Right atrium auricular region (tissue), 2 donors: ENCODE measurements around the gene RGPD8. TPM values are rescaled to one million over a fixed set of nuclear protein-coding genes. Genes with fewer than 3 reads are reported as not detected.
"Not testable (repeated sequence)": the region's sequence is repeated elsewhere in the genome, so short reads cannot be mapped to it uniquely, and the experiment has no call there.

Source experiments
- DNase-seq: peaks from one replicate; pipeline ENCODE4 v3.0.0-alpha.2; 2019; ENCODE audit warnings: low spot score
- H3K27ac ChIP-seq, 2 donors: fragments of 200-600 bp; sonication (generic); 1 replicate in 1 of 2; 2 replicates in 1 of 2; pipeline ENCODE4 v1.5.1; 2016 to 2019
- H3K27me3 ChIP-seq, 2 donors: fragments of 200-600 bp; sonication (generic); one replicate each; pipeline versions ENCODE4 v1.5.1 to v1.6.0; 2017 to 2019
- H3K36me3 ChIP-seq: fragments of 200-600 bp; sonication (generic); one replicate; pipeline ENCODE4 v1.5.1; 2016
- H3K4me1 ChIP-seq, 2 donors: fragments of 200-600 bp; sonication (generic); one replicate each; pipeline versions ENCODE4 v1.5.1 to v1.6.0; 2017 to 2019
- H3K4me3 ChIP-seq, 2 donors: fragments of 200-600 bp; sonication (generic); 1 replicate in 1 of 2; 2 replicates in 1 of 2; pipeline ENCODE4 v1.5.1; 2017 to 2019; ENCODE audit warnings: mild to moderate bottlenecking in 1 of 2, moderate library complexity in 1 of 2
- H3K9me3 ChIP-seq, 2 donors: fragments of 200-600 bp; sonication (generic); one replicate each; pipeline ENCODE4 v1.5.1; 2019
- CTCF ChIP-seq, 2 donors: fragments of 200-600 bp; sonication (generic); IDR thresholded peaks; one replicate each; pipeline ENCODE4 v1.5.1; 2019; ENCODE audit warnings: antibody characterized with exemption in 2 of 2
- total RNA-seq, 2 donors: library from RNA; depleted of rRNA; stranded (reverse); fragments of >200 nt; gene quantifications; one replicate each; pipeline ENCODE4 v1.1.0, GENCODE V29; 2016

RGPD8 gene
- total RNA-seq, 2 donors from 2014 or later = 8.3 to 8.7 TPM

- DNase-seq, H3K9me3 ChIP-seq, H3K36me3 ChIP-seq, H3K4me1 ChIP-seq, H3K27ac ChIP-seq, H3K27me3 ChIP-seq, H3K4me3 ChIP-seq: not testable (repeated sequence)
Observed at GRCh38 chr2:112352292-112352691, 81.2 kb downstream of the RGPD8 start.

DNA sequence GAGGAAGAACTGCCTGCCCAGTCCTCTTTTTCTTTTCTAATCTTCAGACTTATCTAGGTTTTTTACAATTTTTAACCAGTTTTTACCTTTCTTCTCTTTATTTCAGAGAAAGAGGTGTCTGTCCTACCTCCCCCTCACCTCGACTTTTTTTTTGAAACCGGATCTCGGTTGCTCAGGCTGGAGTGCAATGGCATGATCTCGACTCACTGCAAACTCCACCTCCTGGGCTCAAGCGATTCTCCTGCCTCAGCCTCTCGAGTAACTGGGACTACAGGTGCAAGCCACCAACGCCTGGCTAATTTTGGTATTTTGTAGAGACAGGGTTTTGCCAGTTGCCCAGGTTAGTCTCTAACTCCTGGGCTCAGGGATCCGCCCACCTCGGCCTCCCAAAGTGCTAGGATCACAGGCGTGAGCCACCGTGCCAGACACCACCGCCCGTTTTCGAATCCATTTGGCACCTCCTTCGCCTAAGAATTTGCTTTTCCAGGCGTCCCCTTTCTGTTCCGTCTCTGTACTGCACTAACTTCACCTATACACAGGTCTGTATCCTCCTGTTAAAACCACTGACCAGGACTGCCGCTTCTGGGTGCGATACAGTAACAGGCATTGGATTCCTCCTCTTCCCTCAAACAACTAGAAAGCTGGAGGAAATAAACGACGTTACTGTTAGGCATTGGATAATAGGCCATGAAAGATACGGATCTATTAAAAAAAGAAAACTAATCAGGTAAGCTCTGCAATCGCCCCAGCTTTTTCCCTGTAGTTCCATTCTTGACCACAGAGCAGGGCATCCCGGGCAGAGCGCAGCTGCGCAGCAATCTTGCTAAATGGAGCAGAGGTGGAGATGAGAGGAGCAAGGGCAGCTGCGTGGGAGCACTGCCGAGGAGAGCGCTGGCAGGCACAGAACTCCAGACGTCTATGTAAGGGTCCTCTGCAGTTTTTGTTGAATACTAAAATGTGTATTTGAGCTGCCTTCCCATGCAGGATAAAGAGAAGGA is 88.1 kb downstream of the RGPD8 start:
- H3K9me3 ChIP-seq = no peaks in the 10 kb centered on the region
- no peak overlapping the region for H3K4me3 ChIP-seq
- no peaks in the 10 kb centered on the region for H3K36me3 ChIP-seq
- H3K4me1 ChIP-seq = no peaks in the 10 kb centered on the region
- no peak for TF ChIP-seq CTCF (IDR thresholded peaks at IDR 0.05)
- DNase-seq = no peak
- H3K27me3 ChIP-seq = no peaks in the 10 kb centered on the region
- H3K27ac ChIP-seq = no peak overlapping the region

DNA sequence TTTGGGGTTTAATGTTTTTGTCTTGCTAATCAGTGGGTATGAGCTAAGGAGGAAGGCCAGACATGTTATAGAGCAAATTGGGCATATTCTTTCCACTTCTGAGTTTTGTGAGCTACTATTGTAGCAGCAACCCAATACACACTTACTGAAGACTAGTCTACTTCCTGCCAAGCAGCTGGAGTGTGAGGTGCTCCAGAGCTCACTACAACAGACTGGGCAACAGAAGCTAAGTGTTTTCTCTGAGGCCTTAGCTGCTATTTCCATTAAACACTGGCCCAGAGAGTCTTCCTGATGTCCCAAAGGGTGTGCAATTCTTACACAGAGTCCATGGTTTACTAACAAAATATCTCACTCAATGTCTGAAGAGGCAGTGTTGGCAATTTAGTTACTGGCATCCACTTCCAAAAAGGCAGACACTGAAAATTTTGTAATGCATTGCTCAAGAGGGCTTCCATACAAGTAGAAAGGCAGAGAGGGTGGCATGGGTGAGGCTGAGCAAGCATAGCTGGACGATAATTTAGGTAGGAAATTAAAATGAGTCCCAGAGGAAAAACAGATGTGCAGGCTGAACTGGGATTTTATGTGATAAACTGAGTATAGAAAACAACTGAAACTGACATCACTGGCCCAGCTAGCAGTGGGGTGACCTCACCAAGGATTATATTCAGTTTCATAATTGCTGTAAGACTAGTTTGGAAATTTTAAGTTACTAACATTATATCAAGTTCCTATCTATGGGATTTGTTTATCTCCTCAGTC is 89.4 kb downstream of the RGPD8 start:
- Histone ChIP-seq H3K36me3 (no peaks in the 10 kb centered on the region), H3K27me3 (no peaks in the 10 kb centered on the region), H3K9me3 (no peaks in the 10 kb centered on the region), H3K4me3 (no peak overlapping the region), H3K27ac (no peak overlapping the region), H3K4me1 (no peaks in the 10 kb centered on the region)
- no peak for TF ChIP-seq CTCF (IDR thresholded peaks at IDR 0.05)
- DNase-seq = no peak

DNA sequence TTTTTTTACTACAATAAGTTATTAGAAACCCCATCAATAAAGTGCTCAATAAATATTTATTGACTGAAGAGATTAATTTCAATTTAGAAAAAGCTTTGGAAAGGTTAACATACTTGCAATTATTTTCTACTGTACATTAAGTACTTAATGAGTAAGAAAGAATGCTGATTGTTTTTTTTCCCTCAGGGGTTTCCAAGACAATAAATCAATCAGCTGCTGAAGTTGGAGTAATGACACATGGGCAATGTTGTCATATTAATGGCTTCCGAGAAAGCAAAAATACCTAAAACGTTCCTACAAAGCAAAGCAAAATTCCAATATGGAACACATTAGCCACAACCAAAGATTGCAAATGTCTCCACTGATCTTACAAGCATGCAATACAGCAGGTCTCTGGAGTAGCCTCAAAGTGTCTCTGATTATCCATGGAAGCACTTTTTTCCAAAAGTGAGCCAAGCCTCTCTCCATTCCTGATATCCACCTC is 91.3 kb downstream of the RGPD8 start:
- H3K9me3 ChIP-seq = no peaks in the 10 kb centered on the region
- no peak overlapping the region for H3K4me3 ChIP-seq
- TF ChIP-seq CTCF (IDR thresholded peaks at IDR 0.05) = no peak
- no peaks in the 10 kb centered on the region for H3K36me3 ChIP-seq
- no peak overlapping the region for H3K27ac ChIP-seq
- H3K4me1 ChIP-seq = no peaks in the 10 kb centered on the region
- DNase-seq = no peak
- no peaks in the 10 kb centered on the region for H3K27me3 ChIP-seq

GRCh38 chr2:112340475-112341267 is 92.8 kb downstream of the RGPD8 start:
- Histone ChIP-seq H3K27ac (no peak overlapping the region), H3K9me3 (no peaks in the 10 kb centered on the region), H3K4me3 (no peak overlapping the region), H3K27me3 (no peaks in the 10 kb centered on the region), H3K4me1 (no peaks in the 10 kb centered on the region), H3K36me3 (no peaks in the 10 kb centered on the region)
- no peak for TF ChIP-seq CTCF (IDR thresholded peaks at IDR 0.05)
- DNase-seq = no peak
